Left ventricle myocardium superior (tissue), 1 donor: ENCODE data around the gene KRTAP10-10. TPM values are rescaled to one million over a fixed set of nuclear protein-coding genes. Genes with fewer than 3 reads are reported as not detected.
"Not testable (repeated sequence)": the region's sequence is repeated elsewhere in the genome, so short reads cannot be mapped to it uniquely, and the experiment has no call there.

ENCODE experiments used
- ATAC-seq: fragments of 200-7000 bp; cut with Tn5 transposase; one replicate; pipeline ENCODE4 v1.9.1; 2020; ENCODE audit warnings: mild to moderate bottlenecking, moderate library complexity
- DNase-seq: peaks from one replicate; pipeline ENCODE4 v3.0.0-alpha.2; 2020
- intact Hi-C: fragments of 100-400 bp; cut with micrococcal nuclease; formaldehyde crosslinking; loops from one replicate; pipeline ENCODE4 v1.11.0; 2022
- total RNA-seq: library from RNA; stranded (reverse); fragmentation: NEBNext Ultra II Directional; extraction: Animal tissue kit (Norgen Biotek cat#: 25700); gene quantifications from one replicate; pipeline ENCODE4 v1.2.1, GENCODE V29; 2021
- donor health status: DM: no; HTN: yes; CAD: no; lungs with severe emphysema.

KRTAP10-10 gene
- total RNA-seq, 1 donor from 2014 or later, result not detected

- peak; percentile 85 for ATAC-seq
- peak; percentile 57 for DNase-seq
- intact Hi-C loops, result no loop called here
Observed at GRCh38 chr21:44618504-44618903, 18.7 kb upstream of the KRTAP10-10 start.

GRCh38 chr21:44618909-44619308, 18.2 kb upstream of the KRTAP10-10 start:
- intact Hi-C loops, result no loop called here
- no peak for ATAC-seq
- no peak for DNase-seq

DNA sequence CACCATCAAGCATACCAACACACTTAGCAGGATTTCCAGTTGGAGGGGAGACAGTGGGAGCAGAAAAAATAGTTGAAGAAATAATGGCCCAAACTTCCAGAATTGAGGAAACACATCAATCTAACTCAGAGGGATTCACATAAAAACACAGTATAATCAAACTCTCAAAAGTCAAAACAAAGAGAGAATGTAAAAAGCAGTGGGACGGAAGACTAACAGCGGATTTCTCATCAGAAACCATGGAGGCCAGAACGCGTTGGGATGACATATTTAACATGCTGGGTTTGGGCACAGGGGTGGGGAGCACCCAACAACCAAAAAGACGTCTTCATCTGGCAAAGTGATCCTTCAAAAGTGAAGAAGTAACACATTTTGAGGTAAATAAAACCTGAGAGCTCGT, 17.3 kb upstream of the KRTAP10-10 start:
- intact Hi-C loops, result no loop called here
- ATAC-seq, result no peak
- DNase-seq, result no peak

- intact Hi-C loops, result no loop called here
- ATAC-seq, result no peak
- DNase-seq, result no peak
Observed at GRCh38 chr21:44623575-44623974, 13.6 kb upstream of the KRTAP10-10 start.

DNA sequence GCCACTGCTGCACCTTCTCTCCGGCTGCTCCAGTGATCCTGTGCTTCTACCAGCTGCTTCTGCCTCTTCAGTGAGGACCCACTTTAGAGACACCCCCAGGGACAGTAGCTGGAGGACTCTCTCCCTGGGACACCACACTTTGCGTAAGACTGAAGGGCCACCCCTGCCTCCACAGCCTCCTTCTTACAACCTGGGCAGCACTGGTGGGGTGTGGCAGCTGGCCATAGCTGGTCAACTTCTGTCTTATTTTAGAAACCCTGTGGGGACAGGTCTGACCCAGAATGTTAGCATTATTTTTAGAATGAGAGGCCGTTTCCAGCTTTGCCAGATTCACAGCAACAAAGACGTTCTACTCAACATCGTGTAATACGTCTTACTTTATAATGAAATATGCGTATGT, 11.4 kb upstream of the KRTAP10-10 start:
- no peak for DNase-seq
- intact Hi-C loops, result no loop called here
- peak; percentile 78 for ATAC-seq

DNA sequence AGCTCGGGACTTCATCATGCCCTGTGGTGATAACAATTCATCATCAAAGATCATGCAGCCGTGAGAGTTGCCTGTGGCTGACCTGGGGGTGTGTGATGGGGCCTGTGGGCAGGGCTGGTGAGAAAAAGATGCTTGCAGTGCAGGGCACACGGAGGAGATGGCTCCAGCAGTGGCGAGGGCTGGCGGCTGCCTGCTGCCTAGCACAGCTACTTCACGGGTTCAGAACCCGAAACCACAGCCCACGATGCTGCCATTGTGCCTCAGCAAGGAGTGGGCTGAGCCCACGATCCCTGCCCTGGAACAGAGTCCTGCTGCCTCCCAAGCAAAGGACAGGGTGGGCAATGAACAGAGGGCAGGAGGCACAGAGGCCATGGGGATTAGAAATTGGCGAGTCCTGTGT, 10.9 kb upstream of the KRTAP10-10 start:
- DNase-seq (no peak), ATAC-seq (peak; percentile 10)
- intact Hi-C loops, result no loop called here

DNA sequence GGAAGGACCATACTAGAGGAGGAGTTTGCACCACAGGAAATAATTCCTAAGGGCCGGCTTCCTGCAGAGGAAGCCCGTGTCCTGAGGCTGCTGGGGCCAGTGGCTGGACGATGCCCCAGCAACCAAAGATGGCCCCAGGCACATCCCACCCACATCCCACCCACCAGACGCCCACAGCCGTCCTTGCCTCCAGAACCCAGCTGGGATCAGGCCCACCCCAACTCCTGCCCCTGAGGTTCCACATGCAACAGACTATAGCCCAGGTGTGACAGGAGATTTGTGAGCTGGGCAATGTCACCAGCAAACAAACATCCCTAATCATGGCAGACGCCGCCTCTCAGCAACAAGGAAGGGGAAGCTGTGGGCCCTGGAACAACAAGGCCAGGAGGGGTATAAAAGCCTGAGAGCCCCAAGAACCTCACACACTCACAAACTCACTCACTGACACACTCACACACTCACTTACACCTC, 10.4 kb upstream of the KRTAP10-10 start, which contains the start of gene KRTAP10-9:
Gene KRTAP10-9, plus strand, starts transcription at position 421 of the 471 bp plus-strand sequence. CDS start 79 bp downstream, outside the sequence.
- DNase-seq (no peak), ATAC-seq (no peak)
- intact Hi-C loops, result no loop called here

DNA sequence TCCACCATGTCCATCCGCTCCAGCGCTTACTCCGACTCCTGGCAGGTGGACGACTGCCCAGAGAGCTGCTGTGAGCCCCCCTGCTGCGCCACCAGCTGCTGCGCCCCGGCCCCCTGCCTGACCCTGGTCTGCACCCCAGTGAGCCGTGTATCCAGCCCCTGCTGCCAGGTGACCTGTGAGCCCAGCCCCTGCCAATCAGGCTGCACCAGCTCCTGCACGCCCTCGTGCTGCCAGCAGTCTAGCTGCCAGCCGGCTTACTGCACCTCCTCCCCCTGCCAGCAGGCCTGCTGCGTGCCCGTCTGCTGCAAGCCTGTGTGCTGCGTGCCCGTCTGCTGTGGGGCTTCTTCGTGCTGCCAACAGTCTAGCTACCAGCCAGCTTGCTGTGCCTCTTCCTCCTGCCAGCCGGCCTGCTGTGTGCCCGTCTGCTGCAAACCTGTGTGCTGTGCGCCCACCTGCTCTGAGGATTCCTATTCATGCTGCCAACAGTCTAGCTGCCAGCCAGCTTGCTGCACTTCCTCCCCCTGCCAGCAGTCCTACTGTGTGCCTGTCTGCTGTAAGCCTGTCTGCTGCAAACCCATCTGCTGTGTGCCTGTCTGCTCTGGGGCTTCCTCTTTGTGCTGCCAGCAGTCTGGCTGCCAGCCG, 9.9 kb upstream of the KRTAP10-10 start:
- intact Hi-C loops, ATAC-seq, DNase-seq: not testable (repeated sequence)

GRCh38 chr21:44627831-44628233, 9.3 kb upstream of the KRTAP10-10 start:
- DNase-seq, ATAC-seq, intact Hi-C loops: not testable (repeated sequence)

DNA sequence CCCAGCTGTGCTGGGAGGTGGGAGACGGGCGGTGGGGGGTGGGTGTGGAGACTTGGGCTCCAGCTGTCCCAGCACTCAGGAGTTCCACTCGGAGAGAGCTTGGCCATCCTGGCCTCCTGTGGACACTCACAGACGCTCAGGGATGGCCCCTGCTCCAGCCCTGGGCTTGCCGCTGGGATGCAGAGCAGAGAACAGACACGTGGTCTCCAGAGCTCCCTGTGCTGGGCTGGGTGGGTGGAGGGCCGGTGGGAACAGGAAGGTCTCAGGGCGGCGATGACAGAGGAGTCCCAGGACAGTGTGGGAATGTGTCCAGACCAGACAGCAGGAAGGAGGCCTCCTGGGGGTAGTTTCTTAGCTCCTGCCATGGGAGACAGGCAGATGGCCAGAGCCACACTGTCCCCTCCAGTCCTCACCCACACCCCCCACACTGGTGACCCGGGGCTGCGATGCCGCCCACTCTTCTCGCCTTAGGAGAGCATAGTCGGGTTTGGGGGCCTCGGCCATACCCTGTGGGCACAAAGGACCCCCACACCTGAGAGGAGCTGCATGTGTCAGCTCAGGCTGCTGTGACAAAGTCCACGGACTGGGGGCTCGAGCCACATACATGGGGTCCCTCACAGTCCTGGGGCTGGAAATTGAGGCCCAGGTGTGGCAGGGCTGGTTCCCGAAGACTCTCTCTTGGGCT, 8.3 kb upstream of the KRTAP10-10 start:
- intact Hi-C loops, result no loop called here
- DNase-seq (no peak), ATAC-seq (peak; percentile 84)

DNA sequence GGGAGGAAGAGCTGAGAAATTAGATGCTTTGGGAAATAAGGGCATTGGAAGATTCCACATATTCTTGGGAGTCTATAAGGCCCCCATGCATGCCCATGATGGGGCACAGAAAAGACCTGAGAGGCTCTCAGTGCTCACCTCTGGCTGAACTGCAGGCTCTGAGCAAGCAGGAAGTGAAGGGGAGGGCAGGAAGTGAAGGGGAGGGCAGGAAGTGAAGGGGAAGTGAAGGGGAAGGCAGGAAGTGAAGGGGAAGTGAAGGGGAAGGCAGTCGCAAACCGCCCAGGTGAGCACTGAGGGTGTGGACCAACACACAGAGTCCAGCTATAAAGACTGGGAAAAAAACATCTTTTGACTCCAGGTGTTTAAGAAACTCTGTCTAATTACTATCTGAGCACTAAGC, 6.7 kb upstream of the KRTAP10-10 start:
- DNase-seq, result no peak
- no peak for ATAC-seq
- intact Hi-C loops, result no loop called here

DNA sequence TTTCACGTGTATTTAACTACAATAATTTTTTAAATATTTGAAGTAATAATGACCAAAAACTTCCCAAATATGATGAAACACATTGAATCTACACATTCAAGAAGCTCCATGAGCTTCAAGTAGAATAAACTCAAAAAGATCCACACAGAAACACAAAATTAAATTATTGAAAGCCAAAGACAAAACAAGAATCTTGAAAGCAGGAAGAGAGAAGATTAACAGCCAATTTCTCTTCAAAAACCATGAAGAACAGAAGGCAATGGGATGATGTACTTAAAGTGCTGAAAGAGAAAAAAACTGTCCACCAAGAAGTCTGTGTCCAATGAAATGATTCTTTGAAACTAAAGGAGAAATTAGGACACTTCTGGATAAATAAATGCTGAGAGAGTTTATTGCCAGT, 5.1 kb upstream of the KRTAP10-10 start:
- ATAC-seq (no peak), DNase-seq (no peak)
- intact Hi-C loops, result no loop called here

- ATAC-seq (no peak), DNase-seq (no peak)
- intact Hi-C loops, result no loop called here
Observed at GRCh38 chr21:44636209-44637017, 743 bp upstream of the KRTAP10-10 start.

GRCh38 chr21:44637851-44638348, 744 bp downstream of the KRTAP10-10 start:
- intact Hi-C loops, DNase-seq, ATAC-seq: not testable (repeated sequence)

- DNase-seq, ATAC-seq, intact Hi-C loops: not testable (repeated sequence)
Observed at GRCh38 chr21:44638506-44639330, 1.6 kb downstream of the KRTAP10-10 start.

GRCh38 chr21:44639331-44639655, 2.1 kb downstream of the KRTAP10-10 start:
- intact Hi-C loops, result no loop called here
- DNase-seq (no peak), ATAC-seq (no peak)

DNA sequence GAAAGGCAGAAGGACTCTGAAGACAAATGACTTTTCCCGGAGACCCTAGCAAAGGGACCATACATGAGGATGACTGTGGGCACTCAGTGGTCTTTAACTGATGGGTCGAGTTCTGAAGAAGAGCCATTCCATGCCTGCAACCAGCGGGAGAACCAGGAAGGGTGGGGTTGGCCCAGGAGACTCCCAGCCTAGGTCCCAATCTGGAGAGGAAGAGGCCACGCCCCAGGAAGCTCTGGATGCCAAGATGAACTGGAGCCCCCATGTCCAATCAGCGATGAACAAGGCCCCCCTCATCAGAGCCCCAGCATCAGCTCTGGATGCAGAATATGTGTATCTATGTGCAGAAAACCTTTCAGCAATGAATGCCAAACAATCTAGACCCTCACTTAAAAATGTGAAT, 3.6 kb downstream of the KRTAP10-10 start:
- no peak for DNase-seq
- intact Hi-C loops, result no loop called here
- ATAC-seq, result no peak

DNA sequence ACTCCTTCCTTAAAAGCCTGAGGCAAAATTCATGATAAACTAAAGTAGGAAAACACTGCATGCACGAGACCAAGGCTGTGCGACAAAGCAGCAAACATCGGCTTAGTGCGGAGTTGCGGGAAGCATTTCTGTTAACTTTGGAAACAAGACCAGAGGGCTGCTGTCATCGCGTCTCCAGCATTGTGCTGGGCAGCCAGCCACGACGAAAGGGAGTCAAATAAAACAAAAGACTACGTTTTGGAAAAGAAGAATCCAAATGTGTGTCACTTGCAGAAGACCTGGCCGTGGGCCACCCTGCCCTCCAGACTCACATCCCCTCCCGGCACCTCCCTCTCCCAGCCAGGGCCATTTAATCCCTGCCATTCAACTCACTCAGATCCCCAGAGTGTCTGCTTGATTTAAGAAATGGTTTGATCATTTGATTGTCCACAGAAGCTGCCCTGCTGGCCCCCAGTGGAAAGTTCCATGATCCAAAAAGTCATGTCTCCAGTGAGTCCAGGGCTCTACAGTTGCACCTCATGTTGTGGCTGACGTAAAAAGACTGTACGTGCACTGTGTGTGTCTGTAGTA, 6.7 kb downstream of the KRTAP10-10 start:
- ATAC-seq (no peak), DNase-seq (no peak)
- intact Hi-C loops, result no loop called here

DNA sequence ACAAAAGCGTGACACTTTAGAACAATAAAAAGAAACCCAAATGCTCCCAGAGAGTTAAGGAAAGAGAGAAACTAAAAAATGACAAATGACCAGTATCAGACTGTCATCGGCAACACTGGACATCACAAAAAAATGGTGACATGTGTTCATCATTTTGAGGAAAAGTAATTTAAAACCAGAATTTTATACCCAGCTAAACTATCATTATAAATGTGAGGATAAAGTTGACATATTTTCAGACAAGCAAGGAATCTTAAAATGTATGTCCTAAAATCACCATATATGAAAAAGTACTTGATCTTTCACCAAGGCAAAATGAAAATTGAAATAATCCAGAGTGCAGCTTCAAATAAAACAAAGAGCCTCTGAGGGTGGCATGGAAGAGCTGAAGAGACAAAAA, 7.7 kb downstream of the KRTAP10-10 start:
- ATAC-seq (no peak), DNase-seq (no peak)
- intact Hi-C loops, result no loop called here
